HG03378 (cell line): ENCODE measurements around the gene LAMTOR1.
A peak's percentile ranks its signal among the peaks of the same experiment; 100 is the strongest.
"Not testable (repeated sequence)": the region's sequence is repeated elsewhere in the genome, so short reads cannot be mapped to it uniquely, and the experiment has no call there.

Experiments used
- ATAC-seq: cut with Tn5 transposase; IDR thresholded peaks from one replicate; pipeline ENCODE4 v1.9.1; 2021; ENCODE audit warnings: mild to moderate bottlenecking, moderate library complexity; ENCODE audit not compliant: unreplicated experiment

Gene LAMTOR1

DNA sequence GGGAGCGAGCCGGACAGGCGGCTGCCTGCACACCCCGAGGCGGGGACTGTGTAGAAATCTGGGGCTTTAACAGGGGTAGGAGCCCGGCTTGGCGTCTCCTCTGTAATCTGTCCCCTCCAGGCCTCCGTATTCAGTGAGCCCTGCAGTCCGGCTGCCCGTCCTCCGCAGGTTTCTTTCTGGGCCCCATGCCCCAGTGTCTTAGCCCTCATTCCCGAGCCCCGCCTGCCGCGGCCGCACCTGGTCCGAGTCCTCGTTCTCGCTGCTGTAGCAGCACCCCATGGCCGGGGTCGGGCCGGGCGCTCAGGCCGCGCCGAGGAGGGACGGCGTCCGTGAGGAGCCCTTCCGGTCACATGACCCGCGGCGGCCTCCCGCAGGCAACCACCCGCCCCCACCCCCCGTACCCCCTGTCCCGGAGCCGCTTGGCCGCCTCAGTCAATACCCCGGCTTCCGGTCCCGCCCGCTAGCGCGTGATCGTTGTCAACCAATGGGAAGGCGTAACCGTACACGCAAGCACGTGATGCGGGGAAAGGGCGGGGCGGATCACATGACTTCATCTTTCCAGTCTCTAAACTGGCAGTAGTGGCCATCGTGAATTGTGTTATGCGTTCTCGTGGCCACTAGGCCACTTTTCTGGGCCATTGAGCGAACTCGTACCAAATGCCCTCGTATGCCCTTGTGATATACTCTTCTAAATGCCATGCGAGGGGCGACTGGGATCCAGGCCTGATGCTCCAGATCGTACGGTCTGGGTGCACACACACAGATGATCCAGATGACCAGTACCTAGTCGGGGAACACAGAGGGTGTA lies at the start of gene LAMTOR1:
Gene LAMTOR1, minus strand, starts transcription at position 352 of the 808 bp plus-strand sequence. Its CDS starts 73 bp downstream, at position 279.
- peak; percentile 73 for ATAC-seq

GRCh38 chr11:72150882-72151281 lies 47.8 kb upstream of the LAMTOR1 start:
- no peak for ATAC-seq

DNA sequence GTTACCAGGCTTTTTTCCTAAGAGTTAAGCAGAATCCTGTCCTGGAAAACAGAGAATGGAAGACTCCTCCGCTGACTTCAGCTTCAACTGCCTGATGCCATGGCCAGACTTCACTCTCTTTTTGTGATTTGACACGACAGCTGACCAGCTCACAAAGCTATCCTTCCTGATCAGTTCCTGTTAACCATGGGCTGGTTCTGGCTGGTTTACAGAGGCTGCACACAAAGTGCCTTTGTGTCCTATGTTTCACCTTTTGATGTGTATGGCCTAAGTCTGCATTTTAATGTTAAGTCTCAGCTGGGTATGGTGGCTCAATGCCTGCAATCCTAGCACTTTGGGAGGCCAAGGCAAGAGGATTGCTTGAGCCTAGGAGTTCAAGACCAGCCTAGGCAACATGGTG lies 43.5 kb upstream of the LAMTOR1 start:
- no peak for ATAC-seq

- no peak for ATAC-seq
Observed at GRCh38 chr11:72144807-72145565, 41.9 kb upstream of the LAMTOR1 start.

- not testable (repeated sequence) for ATAC-seq
Observed at GRCh38 chr11:72142543-72142942, 39.4 kb upstream of the LAMTOR1 start.

DNA sequence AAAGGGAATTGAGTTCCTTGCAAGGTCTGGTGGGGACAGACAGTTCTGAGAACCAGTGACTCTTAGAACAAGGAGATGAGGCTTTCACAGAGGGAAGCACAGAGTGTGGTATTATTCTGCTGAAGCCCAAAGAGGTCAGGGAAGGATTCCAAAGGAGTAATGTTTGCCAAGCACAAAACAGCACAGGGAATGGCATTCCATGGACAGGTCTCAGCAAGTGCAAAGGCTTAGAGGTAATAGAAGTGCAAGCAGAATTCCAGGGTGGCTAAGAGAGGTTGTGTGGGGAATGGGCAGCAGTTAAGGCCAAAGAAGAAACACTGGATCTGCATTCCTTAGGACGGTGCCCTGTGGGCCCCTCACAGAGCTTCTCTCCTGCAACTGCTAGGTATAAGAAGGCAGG lies 39.0 kb upstream of the LAMTOR1 start:
- ATAC-seq = not testable (repeated sequence)

GRCh38 chr11:72141066-72141465 lies 38.0 kb upstream of the LAMTOR1 start:
- no peak for ATAC-seq

DNA sequence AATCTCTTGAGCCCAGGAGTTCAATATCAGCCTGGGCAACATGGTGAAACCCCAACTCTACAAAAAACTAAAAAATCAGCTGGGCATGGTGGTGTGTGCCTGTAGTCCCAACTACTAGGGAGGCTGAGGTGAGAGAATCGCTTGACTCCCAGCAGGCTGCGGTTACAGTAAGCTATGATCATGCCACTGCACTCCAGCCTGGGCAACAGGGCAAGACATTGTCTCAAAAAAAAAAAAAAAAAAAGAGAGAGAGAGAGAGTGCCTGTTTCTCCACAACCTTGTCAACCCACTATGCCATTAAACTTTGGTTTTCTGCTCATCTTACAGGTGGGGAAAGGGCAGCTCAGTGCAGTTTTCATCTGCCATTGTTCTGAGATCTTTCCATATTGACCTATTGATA lies 37.6 kb upstream of the LAMTOR1 start:
- ATAC-seq = no peak

GRCh38 chr11:72139500-72139899 lies 36.4 kb upstream of the LAMTOR1 start:
- ATAC-seq = no peak

GRCh38 chr11:72138821-72139390 lies 35.8 kb upstream of the LAMTOR1 start:
- no peak for ATAC-seq

GRCh38 chr11:72136684-72137262 lies 33.7 kb upstream of the LAMTOR1 start:
- ATAC-seq = no peak

GRCh38 chr11:72135891-72136683 lies 33.0 kb upstream of the LAMTOR1 start:
- no peak for ATAC-seq

DNA sequence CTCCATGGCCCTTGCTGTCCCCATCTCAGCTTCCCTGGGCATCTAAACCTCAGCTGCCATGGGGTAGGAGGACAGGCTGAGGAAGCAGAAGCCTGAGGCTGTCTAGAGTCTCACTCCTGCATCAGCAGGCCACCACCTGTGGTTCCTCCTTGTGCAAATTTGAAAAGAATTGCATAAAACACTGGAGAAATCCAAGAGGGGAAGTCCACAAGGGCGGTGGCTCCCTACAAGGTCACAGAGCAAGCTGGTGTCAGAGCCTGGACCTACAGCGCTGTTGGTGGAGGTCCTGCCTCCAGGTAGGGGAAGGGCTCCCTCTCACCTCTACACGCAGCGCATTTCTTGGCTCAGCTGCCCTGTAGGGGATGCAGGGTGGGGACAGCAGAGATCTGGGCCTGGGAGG lies 32.4 kb upstream of the LAMTOR1 start, which contains the start of gene FOLR3:
Gene FOLR3, plus strand, starts transcription at position 253 of the 400 bp plus-strand sequence. CDS start 228 bp downstream, outside the sequence.
- not testable (repeated sequence) for ATAC-seq

GRCh38 chr11:72132646-72133045 lies 29.5 kb upstream of the LAMTOR1 start:
- no peak for ATAC-seq

- ATAC-seq = no peak
Observed at GRCh38 chr11:72129381-72129780, 26.3 kb upstream of the LAMTOR1 start.

DNA sequence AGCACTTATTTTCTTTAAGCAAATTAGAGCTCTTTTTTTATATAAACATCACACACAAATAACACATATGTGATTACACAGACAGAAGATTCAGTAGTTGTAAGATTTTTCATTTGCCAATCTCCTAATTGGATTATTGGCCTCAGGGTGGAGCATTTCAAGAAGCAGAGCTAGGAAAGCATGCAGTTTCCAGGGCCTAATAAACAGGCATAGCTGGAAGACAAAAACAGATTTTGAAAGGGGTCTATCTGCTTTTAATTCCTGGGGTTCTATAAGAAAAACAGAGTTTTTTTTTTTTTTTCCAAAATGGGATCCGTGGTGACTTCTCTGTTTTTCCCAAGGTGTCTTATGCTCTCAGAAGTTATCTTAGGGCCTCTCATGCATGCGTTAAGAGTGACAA lies 24.8 kb upstream of the LAMTOR1 start:
- ATAC-seq = no peak

DNA sequence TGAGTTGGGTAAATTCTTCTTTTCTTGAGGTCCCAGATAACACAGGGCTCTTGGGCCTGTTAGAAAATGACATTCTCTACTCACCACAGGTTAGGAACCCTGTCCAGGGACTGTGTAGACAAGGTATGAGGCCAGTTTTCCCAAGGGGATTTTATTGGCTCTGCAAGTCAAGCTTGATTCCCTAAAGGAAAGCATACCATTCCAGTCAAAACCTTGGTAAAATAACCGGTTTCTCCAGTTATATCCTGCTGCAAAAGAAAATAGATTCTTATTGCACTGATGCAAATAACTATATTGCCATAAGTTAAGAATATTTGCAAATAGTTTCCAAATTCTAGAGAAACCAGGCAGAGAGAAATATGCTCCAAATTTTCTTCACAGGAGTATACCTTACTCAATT lies 22.9 kb upstream of the LAMTOR1 start:
- no peak for ATAC-seq

DNA sequence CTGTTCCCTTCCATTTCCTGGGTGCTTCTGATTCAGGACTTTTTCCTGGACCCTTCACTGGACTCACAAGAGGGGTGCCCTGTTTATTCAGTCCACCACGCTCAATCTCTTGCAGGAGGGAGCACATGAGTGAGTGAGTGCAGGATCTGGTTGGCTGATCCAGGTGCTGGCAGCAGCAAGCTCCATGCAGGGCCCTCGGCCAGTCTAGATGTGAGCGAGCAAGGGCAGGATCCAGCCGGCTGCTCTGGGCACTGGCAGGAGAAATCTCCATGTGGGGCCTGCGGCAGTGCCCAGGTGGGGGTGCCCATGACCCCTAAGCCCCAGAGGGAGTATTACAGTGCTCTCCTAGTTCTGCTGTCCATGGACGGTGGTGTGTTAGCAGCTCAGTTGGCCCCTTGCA lies 20.9 kb upstream of the LAMTOR1 start:
- ATAC-seq = no peak

GRCh38 chr11:72123117-72123653 lies 20.1 kb upstream of the LAMTOR1 start:
- ATAC-seq = no peak

- ATAC-seq = no peak
Observed at GRCh38 chr11:72122607-72123006, 19.5 kb upstream of the LAMTOR1 start.
